HL-60 (cell line): ENCODE measurements around the gene LILRA6.
"Not testable (repeated sequence)": the region's sequence is repeated elsewhere in the genome, so short reads cannot be mapped to it uniquely, and the experiment has no call there.

Source experiments
- GABPA ChIP-seq: IDR thresholded peaks from 2 replicates; pipeline ENCODE4 v1.6.1; 2012; ENCODE audit warnings: low read depth
- POLR2AphosphoS5 ChIP-seq: IDR thresholded peaks from 2 replicates; pipeline ENCODE4 v1.6.1; 2012; ENCODE audit warnings: low read depth
- TF ChIP-seq, protein P1 (sequence below): IDR thresholded peaks from one replicate; pipeline ENCODE4 v1.5.1; 2011; ENCODE audit warnings: low read length, control low read depth, inconsistent platforms; ENCODE audit not compliant: insufficient read depth
- TF ChIP-seq, protein P2 (sequence below): IDR thresholded peaks from 2 replicates; pipeline ENCODE4 v1.6.1; 2012; ENCODE audit warnings: low read depth; ENCODE audit not compliant: insufficient replicate concordance

DNA sequence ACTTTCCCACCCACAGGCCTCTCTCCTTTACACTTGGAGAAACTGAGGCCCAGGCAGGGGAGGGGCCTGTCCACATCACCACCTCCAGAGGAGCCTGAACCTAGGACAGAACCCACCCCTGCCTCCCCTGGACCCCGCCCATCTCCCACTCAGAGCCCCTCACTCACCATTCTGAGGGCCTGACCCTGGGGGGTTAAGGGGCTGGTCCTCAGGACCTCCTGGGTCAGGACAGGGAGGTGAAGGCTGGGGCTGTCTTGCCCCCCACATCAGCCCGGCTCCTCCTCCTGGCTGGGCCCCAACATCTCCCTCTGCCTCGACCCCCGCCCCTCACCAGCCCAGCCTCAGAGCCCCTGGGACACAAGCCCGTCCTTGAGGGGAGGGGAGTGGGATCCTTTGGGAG lies 22.9 kb downstream of the LILRA6 start:
- TF ChIP-seq, protein P1, sequence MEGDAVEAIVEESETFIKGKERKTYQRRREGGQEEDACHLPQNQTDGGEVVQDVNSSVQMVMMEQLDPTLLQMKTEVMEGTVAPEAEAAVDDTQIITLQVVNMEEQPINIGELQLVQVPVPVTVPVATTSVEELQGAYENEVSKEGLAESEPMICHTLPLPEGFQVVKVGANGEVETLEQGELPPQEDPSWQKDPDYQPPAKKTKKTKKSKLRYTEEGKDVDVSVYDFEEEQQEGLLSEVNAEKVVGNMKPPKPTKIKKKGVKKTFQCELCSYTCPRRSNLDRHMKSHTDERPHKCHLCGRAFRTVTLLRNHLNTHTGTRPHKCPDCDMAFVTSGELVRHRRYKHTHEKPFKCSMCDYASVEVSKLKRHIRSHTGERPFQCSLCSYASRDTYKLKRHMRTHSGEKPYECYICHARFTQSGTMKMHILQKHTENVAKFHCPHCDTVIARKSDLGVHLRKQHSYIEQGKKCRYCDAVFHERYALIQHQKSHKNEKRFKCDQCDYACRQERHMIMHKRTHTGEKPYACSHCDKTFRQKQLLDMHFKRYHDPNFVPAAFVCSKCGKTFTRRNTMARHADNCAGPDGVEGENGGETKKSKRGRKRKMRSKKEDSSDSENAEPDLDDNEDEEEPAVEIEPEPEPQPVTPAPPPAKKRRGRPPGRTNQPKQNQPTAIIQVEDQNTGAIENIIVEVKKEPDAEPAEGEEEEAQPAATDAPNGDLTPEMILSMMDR = not testable (repeated sequence)
- not testable (repeated sequence) for TF ChIP-seq POLR2AphosphoS5, GABPA
- TF ChIP-seq, protein P2, sequence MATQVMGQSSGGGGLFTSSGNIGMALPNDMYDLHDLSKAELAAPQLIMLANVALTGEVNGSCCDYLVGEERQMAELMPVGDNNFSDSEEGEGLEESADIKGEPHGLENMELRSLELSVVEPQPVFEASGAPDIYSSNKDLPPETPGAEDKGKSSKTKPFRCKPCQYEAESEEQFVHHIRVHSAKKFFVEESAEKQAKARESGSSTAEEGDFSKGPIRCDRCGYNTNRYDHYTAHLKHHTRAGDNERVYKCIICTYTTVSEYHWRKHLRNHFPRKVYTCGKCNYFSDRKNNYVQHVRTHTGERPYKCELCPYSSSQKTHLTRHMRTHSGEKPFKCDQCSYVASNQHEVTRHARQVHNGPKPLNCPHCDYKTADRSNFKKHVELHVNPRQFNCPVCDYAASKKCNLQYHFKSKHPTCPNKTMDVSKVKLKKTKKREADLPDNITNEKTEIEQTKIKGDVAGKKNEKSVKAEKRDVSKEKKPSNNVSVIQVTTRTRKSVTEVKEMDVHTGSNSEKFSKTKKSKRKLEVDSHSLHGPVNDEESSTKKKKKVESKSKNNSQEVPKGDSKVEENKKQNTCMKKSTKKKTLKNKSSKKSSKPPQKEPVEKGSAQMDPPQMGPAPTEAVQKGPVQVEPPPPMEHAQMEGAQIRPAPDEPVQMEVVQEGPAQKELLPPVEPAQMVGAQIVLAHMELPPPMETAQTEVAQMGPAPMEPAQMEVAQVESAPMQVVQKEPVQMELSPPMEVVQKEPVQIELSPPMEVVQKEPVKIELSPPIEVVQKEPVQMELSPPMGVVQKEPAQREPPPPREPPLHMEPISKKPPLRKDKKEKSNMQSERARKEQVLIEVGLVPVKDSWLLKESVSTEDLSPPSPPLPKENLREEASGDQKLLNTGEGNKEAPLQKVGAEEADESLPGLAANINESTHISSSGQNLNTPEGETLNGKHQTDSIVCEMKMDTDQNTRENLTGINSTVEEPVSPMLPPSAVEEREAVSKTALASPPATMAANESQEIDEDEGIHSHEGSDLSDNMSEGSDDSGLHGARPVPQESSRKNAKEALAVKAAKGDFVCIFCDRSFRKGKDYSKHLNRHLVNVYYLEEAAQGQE = not testable (repeated sequence)
